ENCODE data around the gene CTSH. TPM values are rescaled to one million over a fixed set of nuclear protein-coding genes. Genes with fewer than 3 reads are reported as not detected.
"Not testable (repeated sequence)": the region's sequence is repeated elsewhere in the genome, so short reads cannot be mapped to it uniquely, and the experiment has no call there.

The CTSH gene
- total and polyA plus RNA-seq, 5 donors from 2014 or later, result 9.6 to 51.5 (median 35.5) TPM

- no peak for ATAC-seq (ENCODE audit: low read depth in 2 of 2)
- H3K4me3 ChIP-seq (ENCODE audit: low read depth, low read length), result peak overlapping the region; percentile 56
- peak overlapping the region; percentile 35 for H3K27ac ChIP-seq (ENCODE audit: insufficient read depth, low read length, poor library complexity, severe bottlenecking)
These were observed 65.2 kb downstream of the CTSH start for GRCh38 chr15:78879517-78880241.

GRCh38 chr15:78878356-78878755 is 66.5 kb downstream of the CTSH start:
- peak overlapping the region; percentile 59 for H3K4me3 ChIP-seq (ENCODE audit: low read depth, low read length)
- ATAC-seq (ENCODE audit: low read depth in 2 of 2), result no peak
- DNase-seq, result no peak
- H3K9me3 Mint-ChIP-seq, result no peaks in the 10 kb centered on the region
- H3K4me3 Mint-ChIP-seq, result peak overlapping the region; percentile 81 to 100 (median 98)
- peaks cover 68% of the 10 kb centered on the region for H3K4me1 ChIP-seq (ENCODE audit: control insufficient read depth, insufficient read depth, low read length, poor library complexity, severe bottlenecking)
- peaks cover 48 to 91% (median 68%) of the 10 kb centered on the region in 4 donors for H3K4me1 Mint-ChIP-seq
- H3K27ac Mint-ChIP-seq, result peak overlapping the region in 1 of 3 donors; percentile 52
- peaks cover 20% of the 10 kb centered on the region for H3K36me3 Mint-ChIP-seq
- H3K27ac ChIP-seq (ENCODE audit: insufficient read depth, low read length, poor library complexity, severe bottlenecking), result peak overlapping the region; percentile 39
- no peaks in the 10 kb centered on the region for H3K9me3 ChIP-seq (ENCODE audit: control insufficient read depth in 2 of 2, low read length in 2 of 2)
- no peaks in the 10 kb centered on the region for H3K27me3 ChIP-seq (ENCODE audit: control insufficient read depth, insufficient read depth, low read length)
- peaks cover 5% of the 10 kb centered on the region for H3K27me3 Mint-ChIP-seq
- peaks cover 35% of the 10 kb centered on the region for H3K36me3 ChIP-seq (ENCODE audit: control insufficient read depth, insufficient read depth, low read length)

More at GRCh38 chr15:78879517-78880241, 65.2 kb downstream of the CTSH start:
- no peak for DNase-seq
- Mint-ChIP-seq H3K27ac (no peak overlapping the region), H3K4me1 (peaks cover 46 to 87% (median 66%) of the 10 kb centered on the region in 4 donors), H3K4me3 (peak overlapping the region; percentile 52 to 87 (median 76)), H3K27me3 (no peaks in the 10 kb centered on the region), H3K9me3 (no peaks in the 10 kb centered on the region), H3K36me3 (peaks cover 20% of the 10 kb centered on the region)
- Histone ChIP-seq H3K27me3 (ENCODE audit: control insufficient read depth, insufficient read depth, low read length) (no peaks in the 10 kb centered on the region), H3K9me3 (ENCODE audit: control insufficient read depth in 2 of 2, low read length in 2 of 2) (no peaks in the 10 kb centered on the region), H3K36me3 (ENCODE audit: control insufficient read depth, insufficient read depth, low read length) (peaks cover 46% of the 10 kb centered on the region), H3K4me1 (ENCODE audit: control insufficient read depth, insufficient read depth, low read length, poor library complexity, severe bottlenecking) (peaks cover 62% of the 10 kb centered on the region)

DNA sequence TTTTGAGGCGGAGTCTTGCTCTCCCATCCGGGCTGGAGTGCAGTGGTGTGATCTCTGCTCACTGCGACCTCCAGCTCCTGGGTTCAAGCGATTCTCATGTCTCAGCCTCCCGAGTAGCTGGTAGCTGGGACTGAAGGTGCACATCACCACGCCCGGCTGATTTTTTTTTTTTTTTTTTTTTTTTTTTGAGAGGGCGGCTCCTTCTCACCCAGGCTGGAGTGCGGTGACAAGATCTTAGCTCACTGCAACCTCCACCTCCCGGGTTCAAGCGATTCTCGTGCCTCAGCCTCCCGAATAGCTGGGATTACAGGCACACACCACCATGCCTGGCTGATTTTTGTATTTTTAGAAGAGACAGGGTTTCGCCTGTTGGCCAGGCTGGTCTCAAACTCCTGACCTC is 67.9 kb downstream of the CTSH start:
- Mint-ChIP-seq H3K27ac (peak overlapping the region in 1 of 3 donors; percentile 48), H3K4me3 (peak overlapping the region; percentile 81 to 100 (median 98)), H3K36me3 (peaks cover 22% of the 10 kb centered on the region), H3K27me3 (peaks cover 16% of the 10 kb centered on the region), H3K4me1 (peaks cover 41 to 85% (median 63%) of the 10 kb centered on the region in 4 donors)
- not testable (repeated sequence) for H3K9me3 Mint-ChIP-seq; H3K9me3 ChIP-seq (ENCODE audit: control insufficient read depth in 2 of 2, low read length in 2 of 2); ATAC-seq (ENCODE audit: low read depth in 2 of 2); H3K27me3 ChIP-seq (ENCODE audit: control insufficient read depth, insufficient read depth, low read length)
- Histone ChIP-seq H3K27ac (ENCODE audit: insufficient read depth, low read length, poor library complexity, severe bottlenecking) (peak overlapping the region; percentile 25), H3K36me3 (ENCODE audit: control insufficient read depth, insufficient read depth, low read length) (peaks cover 24% of the 10 kb centered on the region), H3K4me1 (ENCODE audit: control insufficient read depth, insufficient read depth, low read length, poor library complexity, severe bottlenecking) (peaks cover 69% of the 10 kb centered on the region), H3K4me3 (ENCODE audit: low read depth, low read length) (peak overlapping the region; percentile 67)
- DNase-seq, result peak in 1 of 3 donors; percentile 61

GRCh38 chr15:78875107-78875914 is 69.5 kb downstream of the CTSH start:
- Mint-ChIP-seq H3K36me3 (peaks cover 17% of the 10 kb centered on the region), H3K27me3 (peaks cover 16% of the 10 kb centered on the region), H3K4me1 (peaks cover 35 to 70% (median 53%) of the 10 kb centered on the region in 4 donors), H3K9me3 (no peaks in the 10 kb centered on the region), H3K4me3 (peak overlapping the region; percentile 97 to 100 (median 100)), H3K27ac (peak overlapping the region; percentile 100)
- Histone ChIP-seq H3K4me3 (ENCODE audit: low read depth, low read length) (peak overlapping the region; percentile 98), H3K4me1 (ENCODE audit: control insufficient read depth, insufficient read depth, low read length, poor library complexity, severe bottlenecking) (peaks cover 64% of the 10 kb centered on the region), H3K27me3 (ENCODE audit: control insufficient read depth, insufficient read depth, low read length) (no peaks in the 10 kb centered on the region), H3K36me3 (ENCODE audit: control insufficient read depth, insufficient read depth, low read length) (peaks cover 9% of the 10 kb centered on the region), H3K9me3 (ENCODE audit: control insufficient read depth in 2 of 2, low read length in 2 of 2) (no peaks in the 10 kb centered on the region), H3K27ac (ENCODE audit: insufficient read depth, low read length, poor library complexity, severe bottlenecking) (peak overlapping the region; percentile 100)
- ATAC-seq (ENCODE audit: low read depth in 2 of 2) (no peak), DNase-seq (peak in 1 of 3 donors; percentile 31)

- no peak for ATAC-seq (ENCODE audit: low read depth in 2 of 2)
- peaks cover 55% of the 10 kb centered on the region for H3K4me1 ChIP-seq (ENCODE audit: control insufficient read depth, insufficient read depth, low read length, poor library complexity, severe bottlenecking)
- Mint-ChIP-seq H3K9me3 (no peaks in the 10 kb centered on the region), H3K4me3 (peak overlapping the region; percentile 97 to 100 (median 100)), H3K27me3 (peaks cover 16% of the 10 kb centered on the region), H3K27ac (peak overlapping the region; percentile 100), H3K4me1 (peaks cover 28 to 58% (median 42%) of the 10 kb centered on the region in 4 donors), H3K36me3 (peaks cover 17% of the 10 kb centered on the region)
- peak overlapping the region; percentile 100 for H3K27ac ChIP-seq (ENCODE audit: insufficient read depth, low read length, poor library complexity, severe bottlenecking)
- no peaks in the 10 kb centered on the region for H3K9me3 ChIP-seq (ENCODE audit: control insufficient read depth in 2 of 2, low read length in 2 of 2)
- H3K4me3 ChIP-seq (ENCODE audit: low read depth, low read length), result peak overlapping the region; percentile 98
- DNase-seq, result peak; percentile 37 to 64 (median 51)
- peaks cover 4% of the 10 kb centered on the region for H3K36me3 ChIP-seq (ENCODE audit: control insufficient read depth, insufficient read depth, low read length)
- no peaks in the 10 kb centered on the region for H3K27me3 ChIP-seq (ENCODE audit: control insufficient read depth, insufficient read depth, low read length)
These were observed 70.8 kb downstream of the CTSH start for GRCh38 chr15:78873793-78874765.

GRCh38 chr15:78872972-78873792 is 71.7 kb downstream of the CTSH start:
- Histone ChIP-seq H3K4me3 (ENCODE audit: low read depth, low read length) (peak overlapping the region; percentile 98), H3K9me3 (ENCODE audit: control insufficient read depth in 2 of 2, low read length in 2 of 2) (no peaks in the 10 kb centered on the region), H3K27me3 (ENCODE audit: control insufficient read depth, insufficient read depth, low read length) (no peaks in the 10 kb centered on the region), H3K27ac (ENCODE audit: insufficient read depth, low read length, poor library complexity, severe bottlenecking) (peak overlapping the region; percentile 100), H3K36me3 (ENCODE audit: control insufficient read depth, insufficient read depth, low read length) (peaks cover 4% of the 10 kb centered on the region), H3K4me1 (ENCODE audit: control insufficient read depth, insufficient read depth, low read length, poor library complexity, severe bottlenecking) (peaks cover 46% of the 10 kb centered on the region)
- ATAC-seq (ENCODE audit: low read depth in 2 of 2), result peak; percentile 67 to 71
- H3K27me3 Mint-ChIP-seq, result peaks cover 16% of the 10 kb centered on the region
- H3K4me1 Mint-ChIP-seq, result peaks cover 24 to 50% (median 36%) of the 10 kb centered on the region in 4 donors
- no peaks in the 10 kb centered on the region for H3K9me3 Mint-ChIP-seq
- peak overlapping the region; percentile 100 for H3K27ac Mint-ChIP-seq
- DNase-seq, result peak; percentile 84 to 96 (median 91)
- peak overlapping the region; percentile 97 to 100 (median 100) for H3K4me3 Mint-ChIP-seq
- peaks cover 14% of the 10 kb centered on the region for H3K36me3 Mint-ChIP-seq

All from CD4-positive, CD25-positive, alpha-beta regulatory T cell (primary cell).